DND-41 (cell line): ENCODE data around the gene SAMD4A.

ENCODE experiments used
- CTCF ChIP-seq: IDR thresholded peaks from 2 replicates; pipeline ENCODE4 v1.5.1; 2012; ENCODE audit warnings: borderline replicate concordance, low read length, moderate library complexity, mild to moderate bottlenecking; ENCODE audit not compliant: poor library complexity, severe bottlenecking; ENCODE audit errors: extremely low read depth
- EZH2 ChIP-seq: IDR thresholded peaks from 3 replicates; pipeline ENCODE4 v1.6.1; 2012; ENCODE audit warnings: borderline replicate concordance, low read depth, mild to moderate bottlenecking, moderate library complexity, low read length, inconsistent platforms; ENCODE audit not compliant: severe bottlenecking

GRCh38 chr14:54803926-54804537, 237.1 kb downstream of the SAMD4A start:
- TF ChIP-seq CTCF (no peak), EZH2 (no peak)
